ENCODE results near the gene GPANK1. TPM values are rescaled to one million over a fixed set of nuclear protein-coding genes. Genes with fewer than 3 reads are reported as not detected.
"Not testable (repeated sequence)": the region's sequence is repeated elsewhere in the genome, so short reads cannot be mapped to it uniquely, and the experiment has no call there.

Gene GPANK1
- total RNA-seq: 10 to 100 TPM; 33.6 to 35.2 TPM

DNA sequence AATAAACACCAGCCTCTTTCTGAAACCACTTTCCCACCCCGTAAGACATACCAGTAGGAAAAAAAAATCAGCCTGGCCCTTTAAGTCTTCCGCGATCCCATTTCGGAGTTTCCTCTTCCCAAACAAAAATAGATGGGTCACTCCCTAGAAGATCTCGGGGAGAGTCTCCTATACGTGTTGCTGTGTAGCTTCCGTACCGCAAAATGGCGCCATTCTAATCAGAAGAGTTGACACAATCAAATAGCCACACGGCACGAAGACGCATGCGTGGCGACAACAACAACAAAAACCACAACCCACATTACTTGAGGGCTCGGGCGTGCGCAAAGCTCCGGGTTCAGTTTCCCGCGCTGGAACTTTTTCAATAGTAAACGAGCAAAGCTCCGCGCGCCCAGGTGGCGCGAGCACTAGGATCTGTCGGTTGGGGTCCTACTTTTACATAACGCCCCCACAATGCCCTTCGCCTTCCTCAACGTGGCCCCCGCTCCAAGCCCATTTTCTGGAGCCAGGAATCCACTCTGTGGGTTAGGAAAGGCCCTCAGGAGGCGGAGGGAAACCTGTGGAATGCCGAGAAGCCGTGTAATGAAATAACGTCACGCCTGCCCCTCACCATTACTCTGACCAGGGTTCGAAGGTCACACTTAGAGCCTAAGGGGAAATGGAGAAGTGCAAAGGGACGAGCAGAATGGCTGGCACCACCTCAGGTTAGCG, at the start of gene GPANK1:
Gene GPANK1, minus strand, starts transcription at position 208 of the 711 bp plus-strand sequence. CDS start 519 bp downstream, outside the sequence.
- H3K4me1 Mint-ChIP-seq: peaks cover 75% of the 10 kb centered on the region
- CTCF ChIA-PET: interaction anchor here (0.5 to 2.6 kb wide), 9 partner anchors 12 to 351 kb away, joined by 3 to 19 read pairs (median 5); partner anchors contain the start of genes BAG6, HSPA1B and NEU1
- DNase-seq: peak; percentile 94
- peak within 1 kb of the TSS; percentile 89 for H3K27ac Mint-ChIP-seq
- H3K36me3 Mint-ChIP-seq (ENCODE audit: low read depth): peaks cover 90% of the 10 kb centered on the region
- H3K27me3 Mint-ChIP-seq: no peaks in the 10 kb centered on the region
- H3K4me3 Mint-ChIP-seq: peak within 1 kb of the TSS; percentile 86
- POLR2A ChIA-PET: interaction anchor here (0.6 to 8.1 kb wide), 39 partner anchors 11 to 1307 kb away, joined by 3 to 278 read pairs (median 5); partner anchors contain the start of genes ABHD16A, APOM, BAG6 and CLIC1
- H3K9me3 Mint-ChIP-seq: no peaks in the 10 kb centered on the region

DNA sequence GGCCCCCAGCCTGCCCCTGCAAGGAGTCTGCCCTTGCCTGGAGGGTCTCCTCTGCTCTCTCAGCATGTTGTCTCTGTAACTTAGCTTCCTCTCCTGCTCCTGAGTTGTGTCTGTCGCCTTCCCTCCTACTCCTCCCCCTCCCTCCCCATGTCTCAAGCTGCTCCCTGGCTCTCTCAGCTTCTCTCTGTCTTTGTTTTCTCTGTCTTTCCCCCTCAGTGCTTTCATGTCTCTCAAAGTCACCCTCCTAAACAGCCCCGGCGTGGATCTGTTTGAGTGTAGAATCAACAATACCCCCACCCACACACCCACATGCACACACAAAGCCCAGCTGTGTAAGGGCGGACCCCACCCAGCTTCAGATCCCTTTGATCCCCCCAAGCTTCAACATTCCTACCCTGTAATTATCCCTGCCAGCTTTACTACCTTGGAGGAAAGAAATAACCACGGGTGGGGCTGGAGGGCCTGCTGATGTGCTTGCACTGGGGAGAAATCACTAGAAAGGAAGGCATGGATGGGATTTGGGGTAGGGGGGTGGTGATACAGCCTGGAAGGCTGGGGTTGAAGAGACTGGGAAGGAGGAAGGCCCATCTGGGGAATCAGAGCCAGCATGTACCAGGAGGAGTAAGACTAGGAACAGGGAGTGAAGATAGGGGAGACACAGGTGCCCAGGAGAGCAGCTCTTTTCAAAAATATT, 49.3 kb upstream of the GPANK1 start:
- Mint-ChIP-seq H3K27ac (no peak overlapping the region), H3K4me3 (no peak overlapping the region)

DNA sequence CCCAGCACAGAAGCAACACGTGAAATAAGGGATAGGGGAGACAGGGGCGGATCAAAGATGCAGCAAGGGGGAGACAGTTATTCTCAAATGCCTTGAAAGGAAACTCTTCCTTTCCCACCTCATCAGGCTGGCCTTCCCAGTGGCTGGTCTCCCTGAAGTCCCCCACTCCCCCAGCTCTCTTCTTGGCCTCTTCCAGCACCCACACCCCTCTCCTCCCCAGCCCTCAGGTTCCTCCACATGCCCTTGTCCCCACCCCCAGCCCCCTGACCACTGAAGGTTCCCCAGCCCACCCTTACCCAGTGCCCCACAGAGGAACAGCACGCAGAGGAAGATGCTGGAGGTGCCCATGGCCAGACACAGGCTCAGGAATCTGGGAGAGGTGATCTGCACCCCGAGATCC, 48.7 kb upstream of the GPANK1 start:
- ChIA-PET POLR2A (interaction anchor here (1.2 to 2.7 kb wide), 3 partner anchors 12 to 27 kb away, joined by 3 to 7 read pairs (median 6); partner anchors contain the start of genes DDAH2 and MSH5), CTCF (interaction anchor here (1.1 kb wide), 1 partner anchor 25 kb away, joined by 3 read pairs; no protein-coding TSS in a partner anchor)
- Mint-ChIP-seq H3K9me3 (no peaks in the 10 kb centered on the region), H3K27ac (no peak overlapping the region), H3K36me3 (ENCODE audit: low read depth) (no peaks in the 10 kb centered on the region), H3K4me1 (peaks cover 26% of the 10 kb centered on the region), H3K4me3 (no peak overlapping the region), H3K27me3 (peaks cover 13% of the 10 kb centered on the region)
- DNase-seq: no peak

More for the DNA sequence above, 49.3 kb upstream of the GPANK1 start:
- H3K36me3 Mint-ChIP-seq (ENCODE audit: low read depth): no peaks in the 10 kb centered on the region
- peaks cover 13% of the 10 kb centered on the region for H3K27me3 Mint-ChIP-seq
- no peak for DNase-seq
- peaks cover 26% of the 10 kb centered on the region for H3K4me1 Mint-ChIP-seq
- ChIA-PET CTCF (interaction anchor here (0.7 to 1.1 kb wide), 3 partner anchors 9 to 116 kb away, joined by 3 read pairs; partner anchors contain the start of gene MPIG6B), POLR2A (interaction anchor here (0.7 to 2.2 kb wide), 6 partner anchors 11 to 27 kb away, joined by 3 to 7 read pairs (median 3); partner anchors contain the start of gene DDAH2)
- no peaks in the 10 kb centered on the region for H3K9me3 Mint-ChIP-seq

DNA sequence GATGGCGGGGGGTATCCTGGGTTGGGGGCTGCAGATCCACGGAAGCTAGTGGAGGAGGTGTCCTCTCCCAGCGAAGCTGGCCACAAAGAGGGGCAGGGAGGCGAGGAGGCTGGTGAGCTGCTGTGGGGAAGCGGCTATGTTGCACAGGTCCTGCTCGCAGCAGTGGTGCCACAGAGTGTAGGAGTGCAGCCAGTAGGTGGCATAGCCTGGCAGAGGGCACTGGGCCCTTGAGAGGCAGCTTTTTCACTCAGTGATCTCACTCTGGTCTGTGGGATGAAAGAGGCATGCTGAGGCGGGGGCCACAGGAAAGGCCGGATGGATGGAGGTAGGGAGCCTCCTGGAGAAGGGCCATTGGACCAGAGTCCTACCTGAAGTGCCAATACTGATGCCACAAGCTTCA, 47.5 kb upstream of the GPANK1 start:
- ChIA-PET CTCF (interaction anchor here (0.6 to 1.6 kb wide), 5 partner anchors 9 to 240 kb away, joined by 3 to 4 read pairs (median 3); partner anchors contain the start of gene ABHD16A), POLR2A (interaction anchor here (1.8 to 2.7 kb wide), 4 partner anchors 9 to 28 kb away, joined by 6 to 9 read pairs (median 7); partner anchors contain the start of genes ABHD16A, DDAH2 and MSH5)
- H3K36me3 Mint-ChIP-seq (ENCODE audit: low read depth): no peaks in the 10 kb centered on the region
- peaks cover 13% of the 10 kb centered on the region for H3K27me3 Mint-ChIP-seq
- no peak overlapping the region for H3K27ac Mint-ChIP-seq
- peak; percentile 30 for DNase-seq
- no peak overlapping the region for H3K4me3 Mint-ChIP-seq
- no peaks in the 10 kb centered on the region for H3K9me3 Mint-ChIP-seq
- peaks cover 26% of the 10 kb centered on the region for H3K4me1 Mint-ChIP-seq

DNA sequence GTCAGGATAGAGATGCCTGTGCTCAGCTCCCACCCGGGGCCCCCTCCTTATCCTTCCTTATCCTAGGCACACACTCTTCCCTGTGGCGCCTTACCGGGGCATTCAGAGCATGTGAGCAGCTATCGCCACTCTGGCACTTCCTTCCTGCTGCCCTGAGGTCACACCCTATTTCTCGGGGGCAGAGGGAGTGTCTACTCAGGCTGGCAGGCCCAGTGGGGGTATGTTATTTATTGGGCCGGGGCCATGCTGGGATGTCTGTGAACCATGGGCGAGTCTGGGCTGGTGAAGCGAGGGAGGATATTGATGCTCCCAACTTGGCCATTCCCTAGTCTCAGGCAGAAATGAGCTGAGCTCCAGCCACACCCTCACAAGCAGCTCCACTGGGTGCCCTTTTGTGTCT, 46.4 kb upstream of the GPANK1 start:
- CTCF ChIA-PET: interaction anchor here (0.6 to 1.6 kb wide), 7 partner anchors 22 to 241 kb away, joined by 3 to 5 read pairs (median 3); partner anchors contain the start of gene VARS1
- H3K4me1 Mint-ChIP-seq: peaks cover 26% of the 10 kb centered on the region
- POLR2A ChIA-PET: interaction anchor here (0.6 to 2.7 kb wide), 12 partner anchors 8 to 127 kb away, joined by 3 to 9 read pairs (median 3); partner anchors contain the start of genes ABHD16A, CLIC1 and MSH5
- no peak for DNase-seq
- peak overlapping the region; percentile 47 for H3K27ac Mint-ChIP-seq
- peak overlapping the region; percentile 30 for H3K4me3 Mint-ChIP-seq
- no peaks in the 10 kb centered on the region for H3K9me3 Mint-ChIP-seq
- H3K36me3 Mint-ChIP-seq (ENCODE audit: low read depth): no peaks in the 10 kb centered on the region
- H3K27me3 Mint-ChIP-seq: peaks cover 13% of the 10 kb centered on the region

DNA sequence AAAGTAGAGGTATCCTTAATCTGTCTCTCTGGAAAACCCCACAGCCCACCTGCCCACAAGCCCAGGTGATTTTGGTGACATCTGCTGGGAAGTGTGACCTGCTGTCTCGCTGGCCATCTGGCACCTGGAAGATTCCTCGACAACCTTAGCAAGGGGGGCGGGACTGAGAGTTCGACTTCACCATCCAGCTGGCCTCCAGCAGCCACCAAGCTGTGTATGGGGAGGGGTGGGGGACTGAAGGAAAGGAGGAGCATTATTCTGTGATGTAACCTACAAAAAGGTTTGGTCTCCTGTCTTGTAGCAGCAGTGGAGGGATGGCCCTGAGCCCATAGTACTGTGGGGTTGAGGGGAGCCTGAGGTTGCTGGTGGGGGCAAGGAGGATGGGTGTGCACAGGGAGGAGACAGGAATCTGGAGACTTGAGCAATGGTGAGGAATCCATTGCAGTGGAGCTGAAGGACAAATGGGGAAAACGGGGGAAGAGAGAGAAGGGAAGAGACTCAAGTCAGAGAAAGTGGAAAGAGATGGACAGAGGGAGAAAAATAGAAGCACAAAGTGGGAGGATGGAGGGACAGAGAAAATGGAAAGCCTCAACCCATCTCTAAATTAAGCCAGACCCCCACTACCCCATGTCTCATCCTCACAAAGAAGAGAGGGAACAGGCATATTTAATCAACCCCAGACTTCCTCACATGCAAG, 45.9 kb upstream of the GPANK1 start:
- Mint-ChIP-seq H3K4me3 (peak overlapping the region; percentile 30), H3K27ac (no peak overlapping the region), H3K9me3 (no peaks in the 10 kb centered on the region), H3K27me3 (peaks cover 13% of the 10 kb centered on the region), H3K4me1 (peaks cover 26% of the 10 kb centered on the region), H3K36me3 (ENCODE audit: low read depth) (no peaks in the 10 kb centered on the region)
- DNase-seq: no peak
- POLR2A ChIA-PET: interaction anchor here (0.6 to 2.7 kb wide), 12 partner anchors 8 to 128 kb away, joined by 3 to 9 read pairs (median 3); partner anchors contain the start of genes ABHD16A, CLIC1 and MSH5
- CTCF ChIA-PET: interaction anchor here (1.0 to 1.6 kb wide), 3 partner anchors 21 to 241 kb away, joined by 4 to 5 read pairs (median 4); no protein-coding TSS in a partner anchor

DNA sequence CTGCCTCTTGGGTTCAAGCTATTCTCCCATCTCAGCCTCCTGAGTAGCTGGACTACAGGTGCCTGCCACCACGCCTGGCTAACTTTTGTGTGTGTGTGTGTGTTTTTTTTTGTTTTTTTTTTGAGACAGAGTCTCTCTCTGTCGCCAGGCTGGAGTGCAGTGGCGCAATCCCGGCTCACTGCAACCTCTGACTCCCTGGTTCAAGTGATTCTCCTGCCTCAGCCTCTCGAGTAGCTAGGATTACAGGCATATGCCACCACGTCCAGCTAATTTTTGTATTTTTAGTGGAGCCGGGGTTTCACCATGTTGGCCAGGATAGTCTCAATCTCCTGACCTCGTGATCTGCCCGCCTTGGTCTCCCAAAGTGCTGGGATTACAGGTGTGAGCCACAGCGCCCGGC, 44.4 kb upstream of the GPANK1 start:
- H3K4me3 Mint-ChIP-seq; H3K9me3 Mint-ChIP-seq; H3K27ac Mint-ChIP-seq; H3K27me3 Mint-ChIP-seq; H3K36me3 Mint-ChIP-seq (ENCODE audit: low read depth); DNase-seq; POLR2A ChIA-PET: not testable (repeated sequence)
- CTCF ChIA-PET: interaction anchor here (0.7 kb wide), 1 partner anchor 1159 kb away, joined by 3 read pairs; no protein-coding TSS in a partner anchor
- peaks cover 26% of the 10 kb centered on the region for H3K4me1 Mint-ChIP-seq

DNA sequence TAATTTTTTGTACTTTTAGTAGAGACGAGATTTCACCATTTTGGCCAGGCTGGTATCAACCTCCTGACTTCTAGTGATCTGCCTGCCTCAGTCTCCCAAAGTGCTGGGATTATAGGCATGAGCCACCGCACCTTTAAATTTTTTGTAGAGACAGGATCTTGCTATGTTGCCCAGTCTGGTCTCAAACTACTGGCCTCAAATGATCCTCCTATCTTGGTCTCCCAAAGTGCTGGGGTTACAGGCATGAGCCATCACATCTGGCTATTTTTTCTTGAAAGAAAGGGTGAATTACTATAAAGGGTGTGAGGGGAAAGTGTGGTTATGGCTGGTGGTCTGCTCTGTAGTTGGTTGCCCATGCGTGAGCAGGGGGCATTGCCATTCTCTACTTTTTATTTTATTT, 43.4 kb upstream of the GPANK1 start:
- POLR2A ChIA-PET: no interaction called here
- Mint-ChIP-seq H3K9me3 (no peaks in the 10 kb centered on the region), H3K27me3 (peaks cover 6% of the 10 kb centered on the region), H3K27ac (no peak overlapping the region), H3K36me3 (ENCODE audit: low read depth) (no peaks in the 10 kb centered on the region), H3K4me3 (no peak overlapping the region), H3K4me1 (peaks cover 32% of the 10 kb centered on the region)
- DNase-seq: no peak
- CTCF ChIA-PET: no interaction called here

DNA sequence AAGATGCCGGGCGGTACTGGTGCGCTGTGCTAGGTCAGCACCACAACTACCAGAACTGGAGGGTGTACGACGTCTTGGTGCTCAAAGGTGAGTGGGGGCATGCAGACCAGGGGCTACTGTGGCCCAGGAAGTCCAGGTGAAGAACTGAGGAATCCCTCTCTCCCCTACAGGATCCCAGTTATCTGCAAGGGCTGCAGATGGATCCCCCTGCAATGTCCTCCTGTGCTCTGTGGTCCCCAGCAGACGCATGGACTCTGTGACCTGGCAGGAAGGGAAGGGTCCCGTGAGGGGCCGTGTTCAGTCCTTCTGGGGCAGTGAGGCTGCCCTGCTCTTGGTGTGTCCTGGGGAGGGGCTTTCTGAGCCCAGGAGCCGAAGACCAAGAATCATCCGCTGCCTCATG, 42.9 kb upstream of the GPANK1 start:
- no peaks in the 10 kb centered on the region for H3K36me3 Mint-ChIP-seq (ENCODE audit: low read depth)
- ChIA-PET POLR2A (no interaction called here), CTCF (no interaction called here)
- no peak for DNase-seq
- H3K9me3 Mint-ChIP-seq: no peaks in the 10 kb centered on the region
- H3K4me3 Mint-ChIP-seq: no peak overlapping the region
- peaks cover 33% of the 10 kb centered on the region for H3K4me1 Mint-ChIP-seq
- H3K27ac Mint-ChIP-seq: no peak overlapping the region
- peaks cover 2% of the 10 kb centered on the region for H3K27me3 Mint-ChIP-seq

DNA sequence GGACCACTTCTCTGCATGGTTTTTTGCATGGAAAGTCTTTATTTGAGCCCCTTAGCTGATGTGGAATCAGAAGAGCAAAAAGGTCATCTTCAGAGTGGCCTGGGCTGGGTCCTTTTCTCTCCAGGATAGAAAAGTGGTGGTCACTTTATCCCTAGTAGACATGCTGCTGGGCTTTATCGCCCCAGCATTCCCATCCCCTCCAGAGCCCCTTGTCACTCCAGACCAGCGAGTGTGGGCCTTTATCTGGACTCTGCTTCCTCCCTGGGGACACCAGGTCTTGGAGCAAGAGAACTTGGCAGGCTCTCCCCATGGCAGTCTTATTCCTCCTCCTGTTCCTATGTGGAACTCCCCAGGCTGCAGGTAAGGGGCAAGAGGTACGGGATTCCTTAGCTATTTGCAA, 41.8 kb upstream of the GPANK1 start, which contains the start of gene LY6G6F:
Gene LY6G6F, plus strand, starts transcription at position 268 of the 400 bp plus-strand sequence. Its CDS starts 41 bp downstream, at position 309.
- H3K4me1 Mint-ChIP-seq: peaks cover 29% of the 10 kb centered on the region

DNA sequence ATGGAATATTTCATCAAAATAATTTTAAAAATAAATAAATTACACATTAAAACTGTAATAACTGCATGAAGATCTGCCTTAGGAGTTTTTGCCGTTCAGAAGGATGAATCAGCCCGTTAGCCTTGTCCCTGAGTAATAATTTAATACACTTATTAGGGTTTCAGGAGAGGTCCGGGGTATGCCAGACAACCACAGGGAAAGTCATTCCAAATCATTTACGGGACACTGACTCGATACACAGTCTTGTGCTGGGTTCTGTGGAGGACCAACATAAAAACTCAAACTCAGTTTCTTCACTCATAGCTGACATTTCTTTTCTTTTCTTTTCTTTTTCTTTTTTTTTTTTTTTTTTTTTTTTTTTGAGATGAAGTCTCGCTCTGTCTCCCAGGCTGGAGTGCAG, 41.1 kb upstream of the GPANK1 start:
- Mint-ChIP-seq H3K27ac (no peak overlapping the region), H3K4me1 (peaks cover 29% of the 10 kb centered on the region), H3K27me3 (no peaks in the 10 kb centered on the region), H3K4me3 (no peak overlapping the region), H3K9me3 (no peaks in the 10 kb centered on the region), H3K36me3 (ENCODE audit: low read depth) (peaks cover 4% of the 10 kb centered on the region)
- ChIA-PET POLR2A (no interaction called here), CTCF (interaction anchor here (1.4 kb wide), 1 partner anchor 32 kb away, joined by 3 read pairs; no protein-coding TSS in a partner anchor)
- no peak for DNase-seq

More for the DNA sequence above, 41.8 kb upstream of the GPANK1 start, which contains the start of gene LY6G6F:
- POLR2A ChIA-PET: interaction anchor here (0.6 kb wide), 1 partner anchor 121 kb away, joined by 3 read pairs; the partner anchor contains the start of gene HSPA1B
- Mint-ChIP-seq H3K36me3 (ENCODE audit: low read depth) (no peaks in the 10 kb centered on the region), H3K9me3 (no peaks in the 10 kb centered on the region), H3K4me3 (no peak within 1 kb of the TSS), H3K27me3 (no peaks in the 10 kb centered on the region), H3K27ac (no peak within 1 kb of the TSS)
- no peak for DNase-seq
- CTCF ChIA-PET: interaction anchor here (1.4 kb wide), 1 partner anchor 32 kb away, joined by 3 read pairs; no protein-coding TSS in a partner anchor
